Measurements from ENCODE around the gene NFATC2.

Gene NFATC2

DNA sequence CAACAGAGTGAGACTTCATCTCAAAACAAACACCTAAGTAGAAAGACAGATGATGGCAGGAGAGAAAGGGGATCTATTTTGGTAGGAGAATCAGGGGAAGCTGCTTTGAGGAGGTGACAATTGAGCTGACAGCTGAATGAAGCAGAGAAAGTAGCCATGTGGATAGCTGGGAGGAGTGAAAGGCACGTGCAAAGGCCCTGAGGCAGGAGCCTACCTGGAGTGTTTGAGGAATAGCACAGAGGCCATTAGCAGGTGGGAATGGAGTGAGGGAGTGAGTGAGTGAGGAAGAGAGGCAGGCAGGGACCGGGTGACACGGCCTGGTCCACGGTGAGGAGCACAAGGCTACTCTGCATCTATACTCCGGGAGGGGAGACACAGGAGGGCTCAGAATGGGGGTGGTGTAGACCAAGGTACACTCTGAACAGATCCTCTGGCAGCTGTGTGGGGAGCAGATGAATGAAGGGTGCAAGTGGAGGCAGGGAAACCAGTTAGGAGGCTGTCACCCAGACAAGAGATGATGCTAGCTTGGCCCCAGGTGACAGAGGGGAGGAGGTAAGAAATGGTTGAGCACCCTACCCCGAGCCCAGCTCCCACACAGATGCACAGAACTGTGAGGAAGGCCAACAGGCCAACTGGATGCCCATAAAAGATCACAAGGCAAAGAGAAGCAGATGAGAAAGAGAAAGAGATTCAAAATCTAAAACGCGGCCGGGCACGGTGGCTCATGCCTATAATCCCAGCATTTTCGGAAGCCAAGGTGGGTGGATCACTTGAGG lies 43.6 kb downstream of the NFATC2 start:
- Histone ChIP-seq H3K4me1 (ENCODE audit: control insufficient read depth, low read length) (peaks cover 53% of the 10 kb centered on the region), H3K9me3 (ENCODE audit: control insufficient read depth, insufficient read depth, low read length) (no peaks in the 10 kb centered on the region), H3K4me2 (ENCODE audit: low read length) (peak overlapping the region; percentile 52), H3F3A (ENCODE audit: control insufficient read depth, insufficient read depth) (0 out of 2 replicates have a peak, but pooled peaks cover 3% of the 10 kb centered on the region), H4K20me1 (ENCODE audit: control insufficient read depth, insufficient read depth, low read depth, low read length) (no peaks in the 10 kb centered on the region), H3K36me3 (ENCODE audit: control insufficient read depth, low read length) (peaks cover 23% of the 10 kb centered on the region), H3K9me2 (replicated peaks; ENCODE audit: control insufficient read depth, low read length) (no peaks in the 10 kb centered on the region), H3K27me3 (ENCODE audit: control insufficient read depth, low read length) (no peaks in the 10 kb centered on the region), H3K79me2 (ENCODE audit: control insufficient read depth, low read length) (peaks cover 26% of the 10 kb centered on the region), H3K27ac (ENCODE audit: low read depth, low read length) (no peak overlapping the region), H3K4me3 (ENCODE audit: low read length) (no peak overlapping the region)
- TF ChIP-seq, protein P1, sequence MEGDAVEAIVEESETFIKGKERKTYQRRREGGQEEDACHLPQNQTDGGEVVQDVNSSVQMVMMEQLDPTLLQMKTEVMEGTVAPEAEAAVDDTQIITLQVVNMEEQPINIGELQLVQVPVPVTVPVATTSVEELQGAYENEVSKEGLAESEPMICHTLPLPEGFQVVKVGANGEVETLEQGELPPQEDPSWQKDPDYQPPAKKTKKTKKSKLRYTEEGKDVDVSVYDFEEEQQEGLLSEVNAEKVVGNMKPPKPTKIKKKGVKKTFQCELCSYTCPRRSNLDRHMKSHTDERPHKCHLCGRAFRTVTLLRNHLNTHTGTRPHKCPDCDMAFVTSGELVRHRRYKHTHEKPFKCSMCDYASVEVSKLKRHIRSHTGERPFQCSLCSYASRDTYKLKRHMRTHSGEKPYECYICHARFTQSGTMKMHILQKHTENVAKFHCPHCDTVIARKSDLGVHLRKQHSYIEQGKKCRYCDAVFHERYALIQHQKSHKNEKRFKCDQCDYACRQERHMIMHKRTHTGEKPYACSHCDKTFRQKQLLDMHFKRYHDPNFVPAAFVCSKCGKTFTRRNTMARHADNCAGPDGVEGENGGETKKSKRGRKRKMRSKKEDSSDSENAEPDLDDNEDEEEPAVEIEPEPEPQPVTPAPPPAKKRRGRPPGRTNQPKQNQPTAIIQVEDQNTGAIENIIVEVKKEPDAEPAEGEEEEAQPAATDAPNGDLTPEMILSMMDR (IDR thresholded peaks at IDR 0.05; ENCODE audit: low read depth, low read length, poor library complexity, severe bottlenecking), result no peak
- TF ChIP-seq EZH2phosphoT487 (IDR thresholded peaks at IDR 0.05; ENCODE audit: borderline replicate concordance, low read length), result no peak

DNA sequence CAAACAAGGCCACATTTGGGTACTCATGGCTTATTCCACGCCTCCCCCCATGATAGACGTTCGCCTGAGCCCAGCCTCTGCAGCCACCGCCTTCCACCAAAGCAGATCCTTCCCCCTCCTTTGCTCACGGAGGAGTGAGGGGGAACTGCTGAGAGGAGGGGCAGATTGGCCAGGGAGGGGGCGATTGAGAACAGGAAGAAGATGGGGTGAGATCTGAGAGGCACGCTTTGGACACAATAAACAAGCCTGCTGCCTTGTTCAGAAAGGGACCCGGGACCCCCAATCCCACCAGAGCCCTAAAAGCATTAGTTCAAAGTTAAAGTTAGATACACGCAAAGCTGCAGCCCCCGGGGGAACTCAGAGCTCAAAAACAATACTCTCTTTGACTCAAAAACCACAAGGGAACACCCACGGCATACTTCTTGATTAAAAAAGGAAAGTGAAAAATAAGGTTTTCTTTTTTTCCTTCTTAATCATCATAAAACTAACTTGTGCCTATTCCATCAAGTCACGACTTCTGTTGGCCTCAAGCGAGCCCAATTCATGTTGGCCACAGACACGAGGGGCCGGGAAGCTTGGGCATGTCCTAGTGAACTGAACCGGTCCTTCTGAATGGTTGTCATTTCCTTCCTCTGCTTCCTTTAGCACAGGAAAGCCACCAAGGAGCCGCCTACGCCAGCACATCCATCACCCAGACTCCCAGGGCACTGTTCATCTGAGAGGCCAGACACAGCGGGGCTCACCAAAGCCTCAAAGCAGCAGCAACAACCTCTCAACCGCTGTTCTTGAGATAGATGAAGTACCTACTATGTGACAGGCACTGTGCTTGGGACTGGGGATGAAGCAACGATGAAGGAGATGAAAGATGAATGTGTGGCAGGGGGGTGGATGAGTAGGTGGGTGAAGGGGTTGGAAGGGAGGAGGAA lies 44.7 kb downstream of the NFATC2 start:
- H4K20me1 ChIP-seq (ENCODE audit: control insufficient read depth, insufficient read depth, low read depth, low read length), result no peaks in the 10 kb centered on the region
- H3K27ac ChIP-seq (ENCODE audit: low read depth, low read length), result 0 out of 2 replicates have a peak overlapping the region, but pooled peaks have one; percentile 0
- no peaks in the 10 kb centered on the region for H3K9me2 ChIP-seq (replicated peaks; ENCODE audit: control insufficient read depth, low read length)
- TF ChIP-seq, protein P1 (IDR thresholded peaks at IDR 0.05; ENCODE audit: low read depth, low read length, poor library complexity, severe bottlenecking), result no peak
- TF ChIP-seq EZH2phosphoT487 (IDR thresholded peaks at IDR 0.05; ENCODE audit: borderline replicate concordance, low read length), result no peak
- no peaks in the 10 kb centered on the region for H3K9me3 ChIP-seq (ENCODE audit: control insufficient read depth, insufficient read depth, low read length)
- H3K27me3 ChIP-seq (ENCODE audit: control insufficient read depth, low read length), result no peaks in the 10 kb centered on the region
- H3K4me2 ChIP-seq (ENCODE audit: low read length), result peak overlapping the region; percentile 52
- peaks cover 20% of the 10 kb centered on the region for H3K79me2 ChIP-seq (ENCODE audit: control insufficient read depth, low read length)
- H3K4me3 ChIP-seq (ENCODE audit: low read length), result peak overlapping the region; percentile 14
- H3F3A ChIP-seq (ENCODE audit: control insufficient read depth, insufficient read depth), result 0 out of 2 replicates have a peak, but pooled peaks cover 3% of the 10 kb centered on the region
- H3K4me1 ChIP-seq (ENCODE audit: control insufficient read depth, low read length), result peaks cover 53% of the 10 kb centered on the region
- peaks cover 23% of the 10 kb centered on the region for H3K36me3 ChIP-seq (ENCODE audit: control insufficient read depth, low read length)

DNA sequence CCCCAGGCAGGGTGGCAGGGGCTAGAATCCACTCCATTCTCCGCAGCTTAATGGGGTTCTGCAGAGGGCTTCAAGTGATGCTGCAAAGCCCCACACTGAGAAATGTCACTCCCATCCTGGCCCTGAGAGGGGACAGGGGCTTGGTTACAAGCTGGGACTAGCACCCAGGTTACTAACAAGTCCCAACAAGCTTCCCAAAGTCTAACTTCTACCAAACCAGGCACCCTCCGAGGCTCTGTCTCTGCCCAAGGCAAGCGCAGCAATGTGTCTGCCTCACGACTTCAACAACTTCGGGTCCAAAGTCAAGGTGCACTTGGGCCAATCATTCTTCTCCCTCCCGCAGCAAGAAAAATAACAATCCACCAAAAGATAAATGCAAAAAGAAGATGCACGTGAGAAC lies 45.6 kb downstream of the NFATC2 start:
- Histone ChIP-seq H3K27ac (ENCODE audit: low read depth, low read length) (no peak overlapping the region), H3K4me2 (ENCODE audit: low read length) (peak overlapping the region; percentile 52), H3K4me3 (ENCODE audit: low read length) (0 out of 2 replicates have a peak overlapping the region, but pooled peaks have one; percentile 14), H3K36me3 (ENCODE audit: control insufficient read depth, low read length) (peaks cover 17% of the 10 kb centered on the region), H3K9me3 (ENCODE audit: control insufficient read depth, insufficient read depth, low read length) (no peaks in the 10 kb centered on the region), H3K9me2 (replicated peaks; ENCODE audit: control insufficient read depth, low read length) (no peaks in the 10 kb centered on the region), H3K79me2 (ENCODE audit: control insufficient read depth, low read length) (peaks cover 20% of the 10 kb centered on the region), H4K20me1 (ENCODE audit: control insufficient read depth, insufficient read depth, low read depth, low read length) (no peaks in the 10 kb centered on the region), H3K27me3 (ENCODE audit: control insufficient read depth, low read length) (no peaks in the 10 kb centered on the region), H3F3A (ENCODE audit: control insufficient read depth, insufficient read depth) (0 out of 2 replicates have a peak, but pooled peaks cover 3% of the 10 kb centered on the region), H3K4me1 (ENCODE audit: control insufficient read depth, low read length) (peaks cover 53% of the 10 kb centered on the region)
- TF ChIP-seq, protein P1 (IDR thresholded peaks at IDR 0.05; ENCODE audit: low read depth, low read length, poor library complexity, severe bottlenecking), result no peak
- no peak for TF ChIP-seq EZH2phosphoT487 (IDR thresholded peaks at IDR 0.05; ENCODE audit: borderline replicate concordance, low read length)

All from DOHH2 (cell line).